Activated CD4-positive, alpha-beta T cell treated with anti-CD3 and anti-CD28 coated beads, Interleukin-2, amount 10 ng/mL, durations not matched to agents 7 days and 5 days (primary cell): Measurements from ENCODE around the gene EFEMP2. TPM values are rescaled to one million over a fixed set of nuclear protein-coding genes. Genes with fewer than 3 reads are reported as not detected.
"Not testable (repeated sequence)": the region's sequence is repeated elsewhere in the genome, so short reads cannot be mapped to it uniquely, and the experiment has no call there.

Experiments used
- CTCF ChIA-PET: fragments of 350-600 bp; sonication (Branson Sonifier 250); formaldehyde crosslinking; loops from one replicate; lab custom pipeline; 2021; ENCODE audit warnings: antibody characterized with exemption; lab: Charles Lee
- POLR2A ChIA-PET: fragments of 350-600 bp; sonication (Branson Sonifier 250); formaldehyde crosslinking; loops from one replicate; lab custom pipeline; 2021; ENCODE audit warnings: antibody characterized with exemption; lab: Charles Lee
- DNase-seq: peaks from one replicate; pipeline ENCODE4 v3.0.0-alpha.2; 2020
- H3K27ac Mint-ChIP-seq: one replicate; pipeline ENCODE4 v1.8.0; 2021; ENCODE audit warnings: mild to moderate bottlenecking, moderate library complexity, mixed read lengths
- H3K27me3 Mint-ChIP-seq: one replicate; pipeline ENCODE4 v1.8.0; 2021; ENCODE audit warnings: mixed read lengths
- H3K36me3 Mint-ChIP-seq: one replicate; pipeline ENCODE4 v1.8.0; 2021; ENCODE audit warnings: low read depth, mixed read lengths
- H3K4me1 Mint-ChIP-seq: one replicate; pipeline ENCODE4 v1.8.0; 2021; ENCODE audit warnings: mixed read lengths
- H3K4me3 Mint-ChIP-seq: one replicate; pipeline ENCODE4 v1.8.0; 2021; ENCODE audit warnings: mild to moderate bottlenecking, moderate library complexity, mixed read lengths
- H3K9me3 Mint-ChIP-seq: one replicate; pipeline ENCODE4 v1.8.0; 2021; ENCODE audit warnings: mixed read lengths
- total RNA-seq, 2 experiments: library from RNA; stranded (reverse); gene quantifications; one replicate each; pipeline ENCODE4 v1.2.3, GENCODE V29; 2021

The EFEMP2 gene
- total RNA-seq, 2 experiments from 2014 or later = 9.0 to 9.7 TPM

DNA sequence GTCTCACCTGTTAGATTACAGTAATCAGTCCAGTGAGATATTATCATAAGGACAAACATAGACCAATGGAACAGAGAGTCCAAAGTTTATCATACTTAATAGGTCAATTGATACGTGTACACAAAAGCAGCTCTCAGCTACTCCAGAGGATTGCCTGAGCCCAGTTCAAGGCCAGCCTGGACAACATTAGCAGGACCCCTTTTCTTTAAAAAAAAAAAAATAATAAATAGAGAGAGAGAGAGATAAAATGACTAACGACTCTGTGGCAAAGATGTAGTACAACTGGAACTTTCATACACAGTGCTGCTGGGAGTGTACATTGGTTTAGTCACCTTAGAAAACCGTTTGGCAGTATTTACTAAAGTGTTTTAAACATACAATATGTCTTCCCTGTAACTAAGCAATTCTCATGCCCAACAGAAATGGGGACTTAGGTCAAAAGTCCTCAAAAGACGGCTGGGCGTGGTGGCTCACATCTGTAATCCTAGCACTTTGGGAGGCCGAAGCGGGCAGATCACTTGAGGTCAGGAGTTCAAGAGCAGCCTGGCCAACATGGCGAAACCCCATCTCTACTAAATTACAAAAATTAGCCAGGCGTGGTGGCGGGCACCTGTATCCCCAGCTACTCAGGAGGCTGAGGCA is 28.2 kb downstream of the EFEMP2 start:
- no peak for DNase-seq
- CTCF ChIA-PET = interaction anchor here (0.6 to 3.1 kb wide), 2 partner anchors 133 to 804 kb away, joined by 3 to 11 read pairs; partner anchors contain the start of gene KAT5
- Mint-ChIP-seq H3K27ac (no peak overlapping the region), H3K27me3 (no peaks in the 10 kb centered on the region), H3K9me3 (no peaks in the 10 kb centered on the region), H3K4me3 (no peak overlapping the region), H3K36me3 (no peaks in the 10 kb centered on the region), H3K4me1 (no peaks in the 10 kb centered on the region)
- POLR2A ChIA-PET = no interaction called here

GRCh38 chr11:65843811-65844210 is 28.8 kb downstream of the EFEMP2 start:
- Mint-ChIP-seq H3K9me3 (no peaks in the 10 kb centered on the region), H3K27me3 (no peaks in the 10 kb centered on the region), H3K4me1 (no peaks in the 10 kb centered on the region), H3K4me3 (no peak overlapping the region), H3K27ac (no peak overlapping the region), H3K36me3 (no peaks in the 10 kb centered on the region)
- DNase-seq = no peak
- CTCF ChIA-PET = interaction anchor here (0.6 to 3.3 kb wide), 3 partner anchors 8 to 132 kb away, joined by 3 to 14 read pairs (median 11); partner anchors contain the start of gene KAT5
- POLR2A ChIA-PET = no interaction called here

DNA sequence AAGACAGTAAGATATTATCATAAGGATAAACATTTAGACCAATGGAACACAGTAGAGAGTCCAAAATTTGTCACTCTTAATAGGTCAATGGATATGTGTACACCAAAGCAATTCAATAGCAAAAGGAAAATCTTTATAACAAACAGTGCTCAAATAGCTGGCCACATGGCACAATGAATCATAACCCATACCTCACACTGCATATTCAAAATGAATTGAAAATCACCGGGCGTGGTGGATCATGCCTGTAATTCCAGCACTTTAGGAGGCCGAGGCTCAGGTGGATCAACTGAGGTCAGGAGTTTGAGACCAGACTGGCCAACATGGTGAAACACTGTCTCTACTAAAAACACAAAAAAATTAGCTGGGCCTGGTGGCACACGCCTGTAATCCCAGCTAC is 30.5 kb downstream of the EFEMP2 start:
- CTCF ChIA-PET = interaction anchor here (0.6 to 3.3 kb wide), 3 partner anchors 10 to 133 kb away, joined by 3 to 14 read pairs (median 6); no protein-coding TSS in a partner anchor
- POLR2A ChIA-PET = no interaction called here
- Mint-ChIP-seq H3K9me3 (no peaks in the 10 kb centered on the region), H3K27me3 (no peaks in the 10 kb centered on the region), H3K36me3 (no peaks in the 10 kb centered on the region), H3K4me3 (no peak overlapping the region), H3K27ac (no peak overlapping the region), H3K4me1 (no peaks in the 10 kb centered on the region)
- DNase-seq = no peak

DNA sequence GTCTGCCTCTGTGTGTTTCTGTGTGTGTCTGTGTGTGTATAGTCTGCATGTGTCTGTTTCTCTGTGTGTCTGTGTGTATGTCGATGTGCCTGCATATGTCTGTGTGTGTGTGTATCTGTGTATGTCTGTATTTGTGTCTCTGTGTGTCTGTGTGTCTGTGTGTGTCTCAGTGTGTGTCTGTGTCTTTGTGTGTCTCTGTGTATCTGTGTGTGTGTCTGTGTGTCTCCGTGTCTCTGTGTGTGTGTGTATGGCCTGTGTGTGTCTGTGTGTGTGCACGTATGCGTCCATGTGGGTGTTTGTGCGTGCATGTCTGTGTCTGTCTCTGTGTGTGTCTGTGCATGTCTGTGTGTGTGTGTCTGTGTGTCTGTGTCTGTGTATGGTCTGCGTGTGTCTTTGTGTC is 38.4 kb downstream of the EFEMP2 start:
- Mint-ChIP-seq H3K9me3 (peaks cover 3% of the 10 kb centered on the region), H3K36me3 (no peaks in the 10 kb centered on the region)

GRCh38 chr11:65833297-65834030 is 39.1 kb downstream of the EFEMP2 start, which contains the start of gene SNX32:
SNX32 (plus strand) TSS chr11:65833963; CDS start chr11:65834066, 103 bp downstream.
- no peak within 1 kb of the TSS for H3K4me3 Mint-ChIP-seq
- DNase-seq = peak; percentile 96
- POLR2A ChIA-PET = interaction anchor here (0.6 kb wide), 2 partner anchors 26 to 372 kb away, joined by 3 to 18 read pairs; partner anchors contain the start of gene MUS81
- peaks cover 17% of the 10 kb centered on the region for H3K4me1 Mint-ChIP-seq
- CTCF ChIA-PET = interaction anchor here (1.0 to 4.3 kb wide), 11 partner anchors 10 to 195 kb away, joined by 3 to 31 read pairs (median 5); partner anchors contain the start of genes AP5B1, FIBP, KAT5 and MUS81
- H3K27me3 Mint-ChIP-seq = peaks cover 25% of the 10 kb centered on the region
- H3K9me3 Mint-ChIP-seq = peaks cover 3% of the 10 kb centered on the region
- H3K27ac Mint-ChIP-seq = no peak within 1 kb of the TSS
- H3K36me3 Mint-ChIP-seq = no peaks in the 10 kb centered on the region

More for the DNA sequence above, 38.4 kb downstream of the EFEMP2 start:
- POLR2A ChIA-PET = interaction anchor here (0.6 kb wide), 2 partner anchors 25 to 373 kb away, joined by 3 to 18 read pairs; partner anchors contain the start of gene MUS81
- H3K27ac Mint-ChIP-seq = no peak overlapping the region
- peaks cover 15% of the 10 kb centered on the region for H3K4me1 Mint-ChIP-seq
- H3K4me3 Mint-ChIP-seq = no peak overlapping the region
- peaks cover 23% of the 10 kb centered on the region for H3K27me3 Mint-ChIP-seq
- DNase-seq = no peak
- CTCF ChIA-PET = interaction anchor here (1.0 to 4.3 kb wide), 6 partner anchors 10 to 54 kb away, joined by 4 to 31 read pairs (median 10); partner anchors contain the start of genes AP5B1, FIBP and MUS81

GRCh38 chr11:65832231-65832630 is 40.4 kb downstream of the EFEMP2 start:
- H3K36me3 Mint-ChIP-seq, H3K9me3 Mint-ChIP-seq, H3K27ac Mint-ChIP-seq, DNase-seq: not testable (repeated sequence)
- H3K4me3 Mint-ChIP-seq = peak overlapping the region; percentile 4
- H3K27me3 Mint-ChIP-seq = peaks cover 25% of the 10 kb centered on the region
- POLR2A ChIA-PET = interaction anchor here (1.0 kb wide), 1 partner anchor 27 kb away, joined by 3 read pairs; no protein-coding TSS in a partner anchor
- CTCF ChIA-PET = interaction anchor here (1.0 to 4.3 kb wide), 11 partner anchors 8 to 194 kb away, joined by 3 to 31 read pairs (median 5); partner anchors contain the start of genes AP5B1, KAT5, MUS81 and RNASEH2C
- H3K4me1 Mint-ChIP-seq = peaks cover 23% of the 10 kb centered on the region

GRCh38 chr11:65829459-65829858 is 43.1 kb downstream of the EFEMP2 start:
- Mint-ChIP-seq H3K4me1 (peaks cover 23% of the 10 kb centered on the region), H3K27me3 (peaks cover 25% of the 10 kb centered on the region), H3K9me3 (peaks cover 3% of the 10 kb centered on the region), H3K36me3 (no peaks in the 10 kb centered on the region), H3K27ac (no peak overlapping the region), H3K4me3 (no peak overlapping the region)
- DNase-seq = no peak
- CTCF ChIA-PET = interaction anchor here (0.6 to 1.7 kb wide), 7 partner anchors 30 to 385 kb away, joined by 3 to 7 read pairs (median 3); partner anchors contain the start of genes AP5B1 and MUS81
- POLR2A ChIA-PET = no interaction called here

- ChIA-PET CTCF (interaction anchor here (0.6 to 3.2 kb wide), 16 partner anchors 8 to 116 kb away, joined by 3 to 19 read pairs (median 4); partner anchors contain the start of genes FIBP, KAT5 and MUS81), POLR2A (no interaction called here)
- Mint-ChIP-seq H3K27ac (no peak overlapping the region), H3K4me1 (peaks cover 16% of the 10 kb centered on the region), H3K36me3 (no peaks in the 10 kb centered on the region), H3K9me3 (no peaks in the 10 kb centered on the region), H3K27me3 (peaks cover 16% of the 10 kb centered on the region), H3K4me3 (no peak overlapping the region)
- DNase-seq = no peak
Measured at GRCh38 chr11:65826984-65827735, 45.4 kb downstream of the EFEMP2 start.

DNA sequence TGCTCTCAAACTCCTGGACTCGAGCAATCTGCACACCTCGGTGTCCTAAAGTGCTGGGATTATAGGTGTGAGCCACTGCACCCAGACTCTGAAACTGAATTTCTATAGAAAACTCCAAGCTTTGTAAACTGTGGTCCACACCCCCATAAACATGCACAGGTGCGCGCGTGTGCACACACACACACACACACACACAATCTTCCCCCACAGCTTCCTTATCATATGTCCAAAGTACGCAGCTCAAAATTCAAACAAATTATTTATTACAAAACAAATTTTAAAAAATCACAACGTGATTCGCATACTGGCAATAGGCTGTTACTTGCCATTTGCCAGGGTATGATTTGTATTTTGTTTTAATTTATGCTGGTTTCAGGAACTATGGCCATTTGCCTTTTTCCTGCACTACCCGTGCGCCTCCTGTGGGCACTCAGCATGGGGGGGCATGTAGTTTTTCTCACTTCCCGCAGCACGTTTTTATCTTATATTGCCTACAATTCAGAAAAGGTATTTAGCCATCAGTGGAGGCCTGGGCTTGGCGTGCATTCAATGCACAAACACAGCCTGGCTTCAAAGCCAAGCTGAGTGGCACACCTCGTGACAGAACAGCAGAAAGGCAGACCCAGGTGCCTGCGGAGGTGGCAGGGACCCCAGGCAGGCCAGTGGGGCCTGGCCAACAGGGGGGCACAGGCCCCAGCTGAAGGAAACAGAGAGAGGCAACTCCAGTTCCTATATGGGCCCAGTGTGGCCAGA is 49.6 kb downstream of the EFEMP2 start:
- Mint-ChIP-seq H3K4me1 (peaks cover 11% of the 10 kb centered on the region), H3K27ac (no peak overlapping the region), H3K27me3 (no peaks in the 10 kb centered on the region), H3K9me3 (no peaks in the 10 kb centered on the region), H3K36me3 (no peaks in the 10 kb centered on the region), H3K4me3 (no peak overlapping the region)
- POLR2A ChIA-PET = no interaction called here
- no peak for DNase-seq
- CTCF ChIA-PET = interaction anchor here (0.8 to 3.2 kb wide), 6 partner anchors 10 to 122 kb away, joined by 3 to 15 read pairs (median 4); partner anchors contain the start of genes AP5B1, KAT5, MUS81 and SNX32

GRCh38 chr11:65821107-65821506 is 51.5 kb downstream of the EFEMP2 start:
- no peak for DNase-seq
- Mint-ChIP-seq H3K4me1 (peaks cover 20% of the 10 kb centered on the region), H3K4me3 (no peak overlapping the region), H3K27ac (no peak overlapping the region), H3K36me3 (no peaks in the 10 kb centered on the region), H3K9me3 (no peaks in the 10 kb centered on the region), H3K27me3 (no peaks in the 10 kb centered on the region)
- POLR2A ChIA-PET = no interaction called here
- CTCF ChIA-PET = no interaction called here
